Sigmoid colon (tissue), 4 donors: ENCODE measurements around the gene LTN1.

Experiments
- POLR2A ChIP-seq, 2 donors: fragments of 450-650 bp; IDR thresholded peaks; one replicate each; pipeline ENCODE4 v1.6.1; 2016; ENCODE audit warnings: antibody characterized with exemption in 2 of 2, mild to moderate bottlenecking in 2 of 2, moderate library complexity in 2 of 2
- POLR2AphosphoS5 ChIP-seq, 4 donors: sonication (generic); formaldehyde crosslinking; IDR thresholded peaks; one replicate each; pipeline ENCODE4 v1.6.1; 2017; ENCODE audit warnings: antibody characterized with exemption in 4 of 4
- TF ChIP-seq, protein P1 (sequence below), 4 experiments: fragments of 450-650 bp in 3 of 4; fragments of 200-600 bp in 1 of 4; IDR thresholded peaks; one replicate each; pipeline ENCODE4 v1.5.1; 2016 to 2019; ENCODE audit warnings: antibody characterized with exemption in 4 of 4, mild to moderate bottlenecking in 3 of 4, moderate library complexity in 2 of 4

DNA sequence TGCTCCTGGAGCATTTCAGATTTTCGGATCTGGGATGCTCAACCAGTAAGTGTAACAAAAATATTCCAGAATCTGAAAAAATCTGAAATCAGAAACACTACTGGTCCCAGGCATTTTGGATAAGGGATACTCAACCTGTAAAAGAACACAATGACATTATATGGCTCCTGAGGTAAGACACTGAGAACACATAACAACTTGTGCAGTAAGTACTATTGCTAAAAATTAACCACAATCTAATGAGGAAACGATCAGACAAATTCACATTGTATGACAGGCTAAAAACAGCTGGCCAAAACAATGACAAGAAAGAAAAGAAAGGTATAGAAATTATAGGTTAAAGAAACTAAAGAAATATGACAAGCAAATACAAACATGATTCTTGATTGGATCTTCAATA, 54.9 kb downstream of the LTN1 start:
- TF ChIP-seq POLR2AphosphoS5 (IDR thresholded peaks at IDR 0.05): no peak
- TF ChIP-seq POLR2A (IDR thresholded peaks at IDR 0.05): no peak
- TF ChIP-seq, protein P1, sequence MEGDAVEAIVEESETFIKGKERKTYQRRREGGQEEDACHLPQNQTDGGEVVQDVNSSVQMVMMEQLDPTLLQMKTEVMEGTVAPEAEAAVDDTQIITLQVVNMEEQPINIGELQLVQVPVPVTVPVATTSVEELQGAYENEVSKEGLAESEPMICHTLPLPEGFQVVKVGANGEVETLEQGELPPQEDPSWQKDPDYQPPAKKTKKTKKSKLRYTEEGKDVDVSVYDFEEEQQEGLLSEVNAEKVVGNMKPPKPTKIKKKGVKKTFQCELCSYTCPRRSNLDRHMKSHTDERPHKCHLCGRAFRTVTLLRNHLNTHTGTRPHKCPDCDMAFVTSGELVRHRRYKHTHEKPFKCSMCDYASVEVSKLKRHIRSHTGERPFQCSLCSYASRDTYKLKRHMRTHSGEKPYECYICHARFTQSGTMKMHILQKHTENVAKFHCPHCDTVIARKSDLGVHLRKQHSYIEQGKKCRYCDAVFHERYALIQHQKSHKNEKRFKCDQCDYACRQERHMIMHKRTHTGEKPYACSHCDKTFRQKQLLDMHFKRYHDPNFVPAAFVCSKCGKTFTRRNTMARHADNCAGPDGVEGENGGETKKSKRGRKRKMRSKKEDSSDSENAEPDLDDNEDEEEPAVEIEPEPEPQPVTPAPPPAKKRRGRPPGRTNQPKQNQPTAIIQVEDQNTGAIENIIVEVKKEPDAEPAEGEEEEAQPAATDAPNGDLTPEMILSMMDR (IDR thresholded peaks at IDR 0.05): no peak
